A549 (cell line): ENCODE results near the gene LAPTM5. TPM values are rescaled to one million over a fixed set of nuclear protein-coding genes. Genes with fewer than 3 reads are reported as not detected.

Experiments used
- ATAC-seq, 2 experiments: fragments of 200-7000 bp in 1 of 2; fragments of >200 bp in 1 of 2; cut with Nextera tagmentation in 1 of 2; cut with Tn5 transposase in 1 of 2; 3 replicates each; pipeline versions ENCODE4 v1.8.0 to v1.9.1; 2018 to 2020; ENCODE audit warnings: mild to moderate bottlenecking in 1 of 2, moderate library complexity in 1 of 2
- CTCF ChIA-PET: fragments of 300-600 bp; sonication (Branson Sonifier 250); formaldehyde crosslinking; extraction: SDS; loops from one replicate; lab custom pipeline; 2021; ENCODE audit warnings: antibody characterized with exemption, inconsistent platforms; lab: Yijun Ruan, JAX
- POLR2A ChIA-PET: fragments of 350-600 bp; formaldehyde crosslinking; extraction: SDS; loops from one replicate; lab custom pipeline; 2021; ENCODE audit warnings: antibody characterized with exemption, inconsistent platforms; lab: Yijun Ruan, JAX
- DNase-seq, 2 experiments: peaks; one replicate each; pipeline versions ENCODE4 v3.0.0 to v3.0.0-alpha.2; 2011 to 2016; ENCODE audit warnings: low read depth in 1 of 2, low spot score in 1 of 2
- FAIRE-seq: peaks from 2 replicates; lab custom pipeline; 2011; peaks lifted over from hg19 to GRCh38; lab: Jason Lieb, UNC
- H3K27ac ChIP-seq, 2 experiments: fragments of >200 bp; sonication (Bioruptor Twin); formaldehyde crosslinking; 3 replicates each; pipeline ENCODE4 v1.5.1; 2016 to 2017
- H3K4me1 ChIP-seq: fragments of >200 bp; sonication (Bioruptor Twin); formaldehyde crosslinking; 3 replicates; pipeline ENCODE4 v1.6.1; 2016
- H3K4me2 ChIP-seq: fragments of >200 bp; sonication (Bioruptor Twin); formaldehyde crosslinking; 3 replicates; pipeline ENCODE4 v1.6.1; 2016
- H3K4me3 ChIP-seq: fragments of >200 bp; sonication (Bioruptor Twin); formaldehyde crosslinking; 3 replicates; pipeline ENCODE4 v1.5.1; 2016
- H3K9me3 ChIP-seq: fragments of >200 bp; sonication (Bioruptor Twin); formaldehyde crosslinking; 3 replicates; pipeline ENCODE4 v1.6.1; 2016
- ATOH8 ChIP-seq: fragments of 250-450 bp; sonication (Bioruptor Pico); IDR thresholded peaks from 2 replicates; pipeline ENCODE4 v1.5.0; 2020; ENCODE audit warnings: low read depth, mild to moderate bottlenecking, moderate library complexity
- BCL3 ChIP-seq: fragments of >200 bp; sonication (Bioruptor Twin); formaldehyde crosslinking; IDR thresholded peaks from 3 replicates; pipeline ENCODE4 v1.6.1; 2016
- CBX8 ChIP-seq: fragments of 200-600 bp; sonication (generic); IDR thresholded peaks from 2 replicates; pipeline ENCODE4 v1.6.1; 2016
- CHD4 ChIP-seq: fragments of 200-600 bp; sonication (generic); IDR thresholded peaks from 2 replicates; pipeline ENCODE4 v1.6.1; 2016; ENCODE audit warnings: antibody characterized with exemption, mild to moderate bottlenecking, borderline replicate concordance
- EHF ChIP-seq: fragments of 250-450 bp; sonication (Bioruptor Pico); IDR thresholded peaks from 2 replicates; pipeline ENCODE4 v1.5.0; 2020; ENCODE audit warnings: mild to moderate bottlenecking
- EHMT2 ChIP-seq: fragments of 200-600 bp; sonication (generic); IDR thresholded peaks from 2 replicates; pipeline ENCODE4 v1.6.1; 2016; ENCODE audit warnings: antibody characterized with exemption, low read depth, mild to moderate bottlenecking, moderate library complexity
- EP300 ChIP-seq, 2 experiments: fragments of >200 bp; sonication (Bioruptor Twin); formaldehyde crosslinking; IDR thresholded peaks; 2 replicates in 1 of 2; 3 replicates in 1 of 2; pipeline ENCODE4 v1.6.1; 2016 to 2017
- FOSB ChIP-seq: fragments of 250-450 bp; sonication (Bioruptor Pico); IDR thresholded peaks from 2 replicates; pipeline ENCODE4 v1.5.0; 2020; ENCODE audit warnings: mild to moderate bottlenecking, moderate library complexity
- FOSL2 ChIP-seq, 2 experiments: fragments of 450-650 bp in 1 of 2; fragments of >200 bp in 1 of 2; sonication (Bioruptor Twin) in 1 of 2; formaldehyde crosslinking; IDR thresholded peaks; 2 replicates each; pipeline versions ENCODE4 v1.5.0 to v1.6.1; 2016 to 2020; ENCODE audit warnings: mild to moderate bottlenecking in 1 of 2, moderate library complexity in 1 of 2
- GATA3 ChIP-seq: IDR thresholded peaks from 2 replicates; pipeline ENCODE4 v1.6.1; 2012; ENCODE audit warnings: borderline replicate concordance
- HMGXB4 ChIP-seq: fragments of 250-450 bp; sonication (Bioruptor Pico); IDR thresholded peaks from 2 replicates; pipeline ENCODE4 v1.5.0; 2021; ENCODE audit warnings: mild to moderate bottlenecking, moderate library complexity, borderline replicate concordance
- HOXA7 ChIP-seq: fragments of 250-450 bp; sonication (Bioruptor Pico); IDR thresholded peaks from 2 replicates; pipeline ENCODE4 v1.5.0; 2020; ENCODE audit warnings: mild to moderate bottlenecking, moderate library complexity
- HOXB13 ChIP-seq: fragments of 250-450 bp; sonication (Bioruptor Pico); IDR thresholded peaks from 2 replicates; pipeline ENCODE4 v1.5.0; 2020; ENCODE audit warnings: low read depth, mild to moderate bottlenecking, moderate library complexity
- KDM5A ChIP-seq: fragments of 200-600 bp; sonication (generic); IDR thresholded peaks from 2 replicates; pipeline ENCODE4 v1.6.1; 2016; ENCODE audit warnings: antibody characterized with exemption, mild to moderate bottlenecking
- NFE2L2 ChIP-seq: fragments of 150-350 bp; conservative IDR thresholded peaks from 2 replicates; pipeline ENCODE4 v1.6.1; 2014; ENCODE audit warnings: low read length
- PHF8 ChIP-seq: fragments of 200-600 bp; sonication (generic); IDR thresholded peaks from 2 replicates; pipeline ENCODE4 v1.6.1; 2016; ENCODE audit warnings: low read depth, mild to moderate bottlenecking, antibody characterized with exemption, moderate library complexity, borderline replicate concordance
- POLR2A ChIP-seq: IDR thresholded peaks from 2 replicates; pipeline ENCODE4 v1.6.1; 2012; ENCODE audit warnings: mild to moderate bottlenecking, low read length
- RAD21 ChIP-seq, 2 experiments: fragments of >200 bp in 1 of 2; sonication (Bioruptor Twin) in 1 of 2; formaldehyde crosslinking in 1 of 2; IDR thresholded peaks in 1 of 2; conservative IDR thresholded peaks in 1 of 2; 2 replicates in 1 of 2; 3 replicates in 1 of 2; pipeline ENCODE4 v1.6.1; 2012 to 2018; ENCODE audit warnings: inconsistent platforms in 1 of 2
- RCOR1 ChIP-seq: fragments of 150-350 bp; IDR thresholded peaks from 2 replicates; pipeline ENCODE4 v1.6.1; 2014; ENCODE audit warnings: antibody characterized with exemption, low read length, low read depth
- RNF2 ChIP-seq: fragments of 200-600 bp; sonication (generic); IDR thresholded peaks from 2 replicates; pipeline ENCODE4 v1.6.1; 2016; ENCODE audit warnings: low read depth, mild to moderate bottlenecking, antibody characterized with exemption, moderate library complexity, borderline replicate concordance
- SMC3 ChIP-seq: fragments of >200 bp; sonication (Bioruptor Twin); formaldehyde crosslinking; IDR thresholded peaks from 3 replicates; pipeline ENCODE4 v1.6.1; 2018; ENCODE audit warnings: inconsistent platforms
- TP53 ChIP-seq: fragments of 250-450 bp; sonication (Bioruptor Pico); IDR thresholded peaks from 2 replicates; pipeline ENCODE4 v1.5.0; 2021; ENCODE audit warnings: mild to moderate bottlenecking, moderate library complexity
- USF2 ChIP-seq: fragments of 450-650 bp; IDR thresholded peaks from 2 replicates; pipeline ENCODE4 v1.6.1; 2014; ENCODE audit warnings: antibody characterized with exemption
- ZFP36 ChIP-seq: fragments of 450-650 bp; IDR thresholded peaks from 2 replicates; pipeline ENCODE4 v1.6.1; 2014; ENCODE audit warnings: borderline replicate concordance; ENCODE audit not compliant: partially characterized antibody
- ZNF302 ChIP-seq: fragments of 250-450 bp; sonication (Bioruptor Pico); IDR thresholded peaks from 2 replicates; pipeline ENCODE4 v1.9.0; 2021; ENCODE audit warnings: inconsistent platforms, mild to moderate bottlenecking, moderate library complexity
- ZSCAN20 ChIP-seq: fragments of 250-450 bp; sonication (Bioruptor Pico); IDR thresholded peaks from 2 replicates; pipeline ENCODE4 v1.8.0; 2022; ENCODE audit warnings: mild to moderate bottlenecking, moderate library complexity
- WGBS: methylation state at CpG from one replicate; pipeline ENCODE4 v1.1.6; 2017; ENCODE audit errors: missing lambda C conversion rate; 5-methylcytosine and 5-hydroxymethylcytosine counted together
- polyA plus RNA-seq, 4 experiments: library from polyadenylated mRNA; depleted of rRNA in 3 of 4; stranded (reverse); fragments of >200 nt; fragmentation: RNase III in 1 of 4; extraction: RNeasy Plus Mini Kit Qiagen cat#74134 plus additional on column Dnase treatment in 1 of 4; gene quantifications; 2 replicates in 3 of 4; 3 replicates in 1 of 4; pipeline ENCODE4 v1.2.3, GENCODE V29; 2011 to 2017
- TF ChIP-seq, protein P1 (sequence below): fragments of >200 bp; sonication (Bioruptor Twin); formaldehyde crosslinking; IDR thresholded peaks from 2 replicates; pipeline ENCODE4 v1.6.1; 2016

Gene LAPTM5
- polyA plus RNA-seq, 2 of the 4 experiments (the other 2 are of a cell fraction) = 0.06 to 0.22 TPM

DNA sequence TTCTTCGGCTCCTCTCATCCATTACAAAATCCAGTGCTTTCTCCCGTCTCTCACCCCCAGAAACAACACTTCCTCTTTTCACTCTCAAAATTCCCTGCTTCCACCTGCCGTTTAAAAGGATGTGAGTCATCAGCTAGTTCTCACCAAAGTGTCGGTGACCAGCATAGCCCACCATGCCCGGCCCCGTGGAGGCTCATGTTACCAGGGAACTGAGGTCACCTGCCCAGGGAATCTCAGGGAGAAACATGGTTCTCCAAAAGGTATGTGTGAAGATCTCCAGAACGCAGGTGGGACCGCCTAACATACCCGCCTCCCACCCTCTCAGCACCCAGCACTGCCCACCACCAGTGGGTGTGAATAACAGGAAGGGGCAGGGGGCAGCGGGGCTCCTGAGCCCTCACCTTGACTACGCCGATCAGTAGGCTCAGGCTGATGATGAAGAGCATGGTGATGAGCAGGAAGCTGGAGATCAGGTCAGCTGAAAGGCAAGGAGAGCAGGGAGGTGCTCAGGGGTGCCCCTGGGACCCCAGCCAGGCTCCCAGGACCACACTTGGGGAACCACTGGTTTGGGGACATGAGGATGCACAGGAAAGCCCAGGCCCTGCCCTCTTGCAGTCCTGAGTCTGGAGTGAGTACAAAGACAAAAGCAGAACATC, 16.2 kb downstream of the LAPTM5 start:
- CTCF ChIA-PET = interaction anchor here (1.3 to 2.0 kb wide), 3 partner anchors 9 to 171 kb away, joined by 3 to 5 read pairs (median 4); no protein-coding TSS in a partner anchor
- DNase-seq = no peak

DNA sequence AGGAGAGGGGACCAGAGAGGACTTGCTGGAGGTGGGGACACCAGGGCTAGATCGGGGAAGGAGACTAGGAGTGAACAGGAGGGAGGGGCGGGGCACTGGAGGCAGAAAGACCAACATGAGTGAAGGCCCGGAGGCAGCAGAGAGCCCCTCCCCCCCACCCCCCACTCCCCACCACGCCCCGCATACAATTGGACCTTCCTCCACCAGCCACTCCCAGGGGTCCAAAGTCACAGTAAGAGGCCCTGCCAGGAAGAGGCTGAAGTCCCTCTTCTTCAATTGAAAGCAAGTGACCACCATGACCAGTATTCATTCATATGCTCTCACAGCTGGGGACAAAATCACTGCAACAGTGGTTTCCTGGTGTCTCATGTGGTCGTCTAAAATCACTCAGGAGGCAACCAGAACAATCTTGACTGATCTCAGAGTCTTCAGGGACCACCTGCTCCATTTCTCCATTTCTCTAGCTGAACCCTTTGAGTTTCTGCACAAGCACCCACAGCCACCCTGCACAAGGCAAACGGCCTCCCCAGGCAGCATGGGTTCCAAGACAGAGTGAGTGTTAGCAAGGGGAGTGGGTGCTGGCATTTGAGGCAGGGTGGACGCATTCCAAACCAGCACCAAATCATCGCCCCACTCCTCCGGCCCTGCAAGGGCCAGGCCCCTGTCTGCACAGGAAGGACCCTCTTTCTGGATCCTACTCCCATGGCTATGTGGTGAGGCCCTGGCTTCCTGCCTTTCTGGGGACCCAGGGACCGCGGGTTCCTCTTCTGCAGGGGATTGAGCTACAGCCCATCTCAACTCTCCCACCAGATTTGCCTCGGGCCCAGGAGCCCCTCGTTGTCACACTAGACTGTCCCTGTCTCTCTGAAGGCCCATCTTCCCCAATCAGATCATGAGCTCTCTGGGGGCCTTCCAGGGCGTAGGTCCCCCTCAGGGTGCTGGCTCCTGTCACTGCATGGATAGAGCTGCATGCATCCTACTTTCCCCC, 17.0 kb downstream of the LAPTM5 start:
- Histone ChIP-seq H3K4me1 (no peaks in the 10 kb centered on the region), H3K4me3 (no peak overlapping the region), H3K4me2 (no peak overlapping the region), H3K27ac (no peak overlapping the region), H3K9me3 (no peaks in the 10 kb centered on the region)
- TF ChIP-seq ZNF302 (CRISPR knock-in tag) (no peak), EP300 (IDR thresholded peaks at IDR 0.05) (no peak), GATA3 (no peak), HOXA7 (CRISPR knock-in tag) (no peak), POLR2A (no peak), SMC3 (no peak), CHD4 (no peak), USF2 (no peak), KDM5A (no peak), HMGXB4 (CRISPR knock-in tag) (no peak), PHF8 (no peak), ZSCAN20 (CRISPR knock-in tag) (no peak), RCOR1 (no peak)
- ATAC-seq (no peak), FAIRE-seq (no peak), DNase-seq (no peak)
- ChIA-PET CTCF (interaction anchor here (1.3 to 2.0 kb wide), 3 partner anchors 10 to 171 kb away, joined by 3 to 5 read pairs (median 4); no protein-coding TSS in a partner anchor), POLR2A (no interaction called here)
- 63% methylated on average over 14 of the region's 15 CpGs for WGBS

More for the DNA sequence above, 16.2 kb downstream of the LAPTM5 start:
- no peak for TF ChIP-seq NFE2L2
- no peak for TF ChIP-seq HOXB13 (CRISPR knock-in tag)
- TF ChIP-seq BCL3 = no peak
- TF ChIP-seq CBX8 = no peak
- H3K4me2 ChIP-seq = no peak overlapping the region
- no peaks in the 10 kb centered on the region for H3K4me1 ChIP-seq
- ATAC-seq = no peak
- no peaks in the 10 kb centered on the region for H3K9me3 ChIP-seq
- POLR2A ChIA-PET = no interaction called here
- no peak overlapping the region for H3K27ac ChIP-seq
- FAIRE-seq = no peak
- 49% methylated on average over 9 of the region's 12 CpGs for WGBS
- no peak overlapping the region for H3K4me3 ChIP-seq

DNA sequence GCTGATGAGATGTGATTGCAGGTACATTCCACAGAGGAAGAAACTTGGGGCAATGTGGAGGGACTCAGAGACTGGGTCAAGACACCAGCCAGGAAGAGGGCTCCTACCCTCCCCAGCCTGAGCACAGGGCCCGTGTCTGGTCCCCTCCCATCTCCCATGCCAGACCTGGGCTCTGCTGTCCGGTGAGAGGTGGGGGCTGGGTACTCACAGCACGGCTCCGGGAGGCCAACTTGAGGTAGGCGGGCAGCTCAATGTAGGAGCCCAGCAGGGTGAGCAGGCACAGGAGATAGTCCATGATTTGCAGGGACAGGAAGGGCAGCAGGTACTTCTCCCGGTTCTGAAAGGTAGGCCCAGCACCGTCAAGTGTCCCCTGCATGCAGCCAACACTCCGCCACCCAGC, 18.0 kb downstream of the LAPTM5 start:
- no peak for FAIRE-seq
- Histone ChIP-seq H3K4me1 (no peaks in the 10 kb centered on the region), H3K4me2 (no peak overlapping the region), H3K4me3 (no peak overlapping the region), H3K9me3 (no peaks in the 10 kb centered on the region), H3K27ac (no peak overlapping the region)
- DNase-seq = no peak
- 86% methylated on average over 3 of the region's 8 CpGs for WGBS
- ChIA-PET CTCF (interaction anchor here (1.7 kb wide), 1 partner anchor 20 kb away, joined by 5 read pairs; no protein-coding TSS in a partner anchor), POLR2A (no interaction called here)
- no peak for ATAC-seq
- no peak for TF ChIP-seq RAD21 (conservative IDR thresholded peaks at IDR 0.05 in 1 of 2, IDR thresholded peaks at IDR 0.05 in 1 of 2)
- no peak for TF ChIP-seq RCOR1
- no peak for TF ChIP-seq ZFP36
- no peak for TF ChIP-seq HOXA7 (CRISPR knock-in tag)
- no peak for TF ChIP-seq TP53 (CRISPR knock-in tag)
- no peak for TF ChIP-seq RNF2
- TF ChIP-seq EHMT2 = no peak
- no peak for TF ChIP-seq ATOH8 (CRISPR knock-in tag)
- no peak for TF ChIP-seq FOSL2 (IDR thresholded peaks at IDR 0.05)
- TF ChIP-seq FOSL2 (CRISPR knock-in tag; IDR thresholded peaks at IDR 0.05) = no peak
- TF ChIP-seq KDM5A = no peak
- no peak for TF ChIP-seq FOSB
- TF ChIP-seq, protein P1, sequence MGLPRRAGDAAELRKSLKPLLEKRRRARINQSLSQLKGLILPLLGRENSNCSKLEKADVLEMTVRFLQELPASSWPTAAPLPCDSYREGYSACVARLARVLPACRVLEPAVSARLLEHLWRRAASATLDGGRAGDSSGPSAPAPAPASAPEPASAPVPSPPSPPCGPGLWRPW = no peak
- TF ChIP-seq EHF (CRISPR knock-in tag) = no peak
